ENCODE data around the gene VPS26B. TPM values are rescaled to one million over a fixed set of nuclear protein-coding genes. Genes with fewer than 3 reads are reported as not detected.

The VPS26B gene
- total and polyA plus RNA-seq, 7 donors: 22.8 to 53.7 (median 35.7) TPM

DNA sequence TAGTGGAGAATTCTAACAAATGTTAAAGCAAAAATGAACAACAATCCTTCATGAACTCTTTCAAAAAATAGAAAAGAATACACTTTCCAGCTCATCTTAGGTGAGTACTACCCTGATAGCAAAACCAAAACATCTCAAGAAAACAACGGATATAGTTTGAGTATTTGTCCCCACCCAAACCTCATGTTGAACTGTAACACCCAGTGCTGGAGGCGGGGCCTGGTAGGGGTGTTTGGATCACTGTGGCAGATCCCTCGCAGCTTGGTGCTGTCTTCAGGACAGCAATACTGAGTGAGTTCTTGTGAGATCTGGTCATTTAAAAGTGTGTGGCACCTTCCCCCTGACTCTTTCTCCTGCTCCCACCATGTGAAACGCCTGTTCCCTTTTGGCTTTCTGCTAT is 27.7 kb upstream of the VPS26B start:
- Histone ChIP-seq H3K9me3 (no peaks in the 10 kb centered on the region), H3K36me3 (peaks cover 4 to 56% (median 18%) of the 10 kb centered on the region in 4 donors), H3K27me3 (no peaks in the 10 kb centered on the region), H3K4me3 (no peak overlapping the region), H3K27ac (no peak overlapping the region), H3K4me1 (no peaks in the 10 kb centered on the region)
- 90 to 93% methylated on average over 4 of the region's 4 CpGs for WGBS, 2 donors
- TF ChIP-seq EP300 (IDR thresholded peaks at IDR 0.05) (no peak), POLR2A (IDR thresholded peaks at IDR 0.05) (no peak), POLR2AphosphoS5 (IDR thresholded peaks at IDR 0.05) (no peak)
- TF ChIP-seq, protein P1, sequence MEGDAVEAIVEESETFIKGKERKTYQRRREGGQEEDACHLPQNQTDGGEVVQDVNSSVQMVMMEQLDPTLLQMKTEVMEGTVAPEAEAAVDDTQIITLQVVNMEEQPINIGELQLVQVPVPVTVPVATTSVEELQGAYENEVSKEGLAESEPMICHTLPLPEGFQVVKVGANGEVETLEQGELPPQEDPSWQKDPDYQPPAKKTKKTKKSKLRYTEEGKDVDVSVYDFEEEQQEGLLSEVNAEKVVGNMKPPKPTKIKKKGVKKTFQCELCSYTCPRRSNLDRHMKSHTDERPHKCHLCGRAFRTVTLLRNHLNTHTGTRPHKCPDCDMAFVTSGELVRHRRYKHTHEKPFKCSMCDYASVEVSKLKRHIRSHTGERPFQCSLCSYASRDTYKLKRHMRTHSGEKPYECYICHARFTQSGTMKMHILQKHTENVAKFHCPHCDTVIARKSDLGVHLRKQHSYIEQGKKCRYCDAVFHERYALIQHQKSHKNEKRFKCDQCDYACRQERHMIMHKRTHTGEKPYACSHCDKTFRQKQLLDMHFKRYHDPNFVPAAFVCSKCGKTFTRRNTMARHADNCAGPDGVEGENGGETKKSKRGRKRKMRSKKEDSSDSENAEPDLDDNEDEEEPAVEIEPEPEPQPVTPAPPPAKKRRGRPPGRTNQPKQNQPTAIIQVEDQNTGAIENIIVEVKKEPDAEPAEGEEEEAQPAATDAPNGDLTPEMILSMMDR (IDR thresholded peaks at IDR 0.05): no peak
- DNase-seq: no peak
- intact Hi-C loops (cut with DNase I): no loop called here

DNA sequence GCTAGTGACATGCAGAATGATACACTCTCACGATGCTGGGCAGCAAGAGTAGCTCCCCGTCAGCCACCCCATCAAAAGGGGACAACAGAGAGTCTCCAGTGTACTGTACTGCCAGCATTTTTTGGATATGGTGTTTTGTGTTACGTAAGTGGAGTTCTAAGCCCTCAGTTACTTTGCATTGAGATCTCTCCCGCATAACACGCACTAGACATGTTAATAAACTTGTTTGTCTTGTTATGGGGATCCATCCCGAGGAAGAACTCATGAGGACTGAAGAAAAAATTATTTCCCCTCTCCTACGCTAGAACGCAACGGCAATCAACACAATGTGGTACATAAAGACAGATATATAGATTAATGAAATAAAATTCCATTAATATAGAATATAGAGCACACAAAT is 24.9 kb upstream of the VPS26B start:
- Histone ChIP-seq H3K4me3 (no peak overlapping the region), H3K27ac (no peak overlapping the region), H3K36me3 (peaks cover 0 to 58% (median 15%) of the 10 kb centered on the region in 4 donors), H3K9me3 (no peaks in the 10 kb centered on the region), H3K27me3 (no peaks in the 10 kb centered on the region), H3K4me1 (no peaks in the 10 kb centered on the region)
- TF ChIP-seq, protein P1 (IDR thresholded peaks at IDR 0.05): no peak
- TF ChIP-seq EP300 (IDR thresholded peaks at IDR 0.05) (no peak), POLR2AphosphoS5 (IDR thresholded peaks at IDR 0.05) (no peak), POLR2A (IDR thresholded peaks at IDR 0.05) (no peak)
- WGBS, 2 donors: 97% methylated on average over 9 of the region's 9 CpGs
- no peak for DNase-seq
- intact Hi-C loops (cut with DNase I): no loop called here

DNA sequence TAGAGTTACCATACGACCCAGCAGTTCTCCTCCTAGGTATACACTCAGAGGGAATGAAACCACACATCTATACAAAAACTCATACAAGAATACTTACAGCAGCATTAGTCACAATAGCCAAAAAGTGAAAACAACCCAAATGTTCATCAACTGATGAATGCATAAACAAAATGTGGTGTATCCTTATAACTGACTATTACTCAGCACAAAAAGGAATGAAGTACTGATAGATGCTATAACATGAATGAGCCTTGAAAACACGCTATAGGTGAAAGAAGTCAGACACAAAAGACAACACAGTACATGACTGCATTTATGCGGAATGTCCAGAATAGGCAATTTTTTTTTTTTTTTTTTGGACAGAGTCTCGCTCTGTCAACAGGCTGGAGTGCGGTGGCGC is 23.8 kb upstream of the VPS26B start:
- WGBS, 2 donors: 95 to 96% methylated on average over 6 of the region's 6 CpGs
- TF ChIP-seq POLR2AphosphoS5 (IDR thresholded peaks at IDR 0.05) (no peak), POLR2A (IDR thresholded peaks at IDR 0.05) (no peak), EP300 (IDR thresholded peaks at IDR 0.05) (no peak)
- TF ChIP-seq, protein P1 (IDR thresholded peaks at IDR 0.05): no peak
- no peak for DNase-seq
- no peaks in the 10 kb centered on the region for H3K4me1 ChIP-seq
- intact Hi-C loops (cut with DNase I): no loop called here
- peaks cover 0 to 62% (median 15%) of the 10 kb centered on the region in 4 donors for H3K36me3 ChIP-seq
- H3K9me3 ChIP-seq: no peaks in the 10 kb centered on the region
- H3K4me3 ChIP-seq: no peak overlapping the region
- no peaks in the 10 kb centered on the region for H3K27me3 ChIP-seq
- H3K27ac ChIP-seq: no peak overlapping the region

DNA sequence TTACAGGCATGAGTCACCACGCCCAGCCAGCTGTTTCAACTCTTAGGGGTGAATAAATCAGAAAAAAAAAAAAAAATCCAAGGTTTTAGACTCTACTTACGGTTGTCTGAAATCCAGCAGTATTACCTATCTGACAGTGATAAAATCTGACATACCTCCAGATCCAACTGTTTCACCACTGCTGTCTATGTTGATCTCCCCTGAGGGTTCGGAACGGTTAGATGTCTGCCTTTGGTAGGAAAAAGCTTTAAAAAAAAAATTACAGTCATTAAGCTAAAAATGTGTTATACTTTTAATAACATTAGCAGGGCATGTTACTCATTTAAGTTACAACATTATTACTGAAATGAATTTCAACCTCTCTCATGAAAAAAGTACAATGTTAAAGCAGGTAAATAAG is 21.8 kb upstream of the VPS26B start:
- intact Hi-C loops (cut with DNase I): no loop called here
- Histone ChIP-seq H3K36me3 (peaks cover 5 to 73% (median 20%) of the 10 kb centered on the region in 4 donors), H3K27ac (no peak overlapping the region), H3K9me3 (no peaks in the 10 kb centered on the region), H3K27me3 (no peaks in the 10 kb centered on the region), H3K4me3 (no peak overlapping the region), H3K4me1 (no peaks in the 10 kb centered on the region)
- DNase-seq: no peak
- 94 to 98% methylated on average over 4 of the region's 4 CpGs for WGBS, 2 donors
- TF ChIP-seq POLR2AphosphoS5 (IDR thresholded peaks at IDR 0.05): no peak
- TF ChIP-seq, protein P1 (IDR thresholded peaks at IDR 0.05): no peak
- TF ChIP-seq EP300 (IDR thresholded peaks at IDR 0.05): no peak
- TF ChIP-seq POLR2A (IDR thresholded peaks at IDR 0.05): no peak

DNA sequence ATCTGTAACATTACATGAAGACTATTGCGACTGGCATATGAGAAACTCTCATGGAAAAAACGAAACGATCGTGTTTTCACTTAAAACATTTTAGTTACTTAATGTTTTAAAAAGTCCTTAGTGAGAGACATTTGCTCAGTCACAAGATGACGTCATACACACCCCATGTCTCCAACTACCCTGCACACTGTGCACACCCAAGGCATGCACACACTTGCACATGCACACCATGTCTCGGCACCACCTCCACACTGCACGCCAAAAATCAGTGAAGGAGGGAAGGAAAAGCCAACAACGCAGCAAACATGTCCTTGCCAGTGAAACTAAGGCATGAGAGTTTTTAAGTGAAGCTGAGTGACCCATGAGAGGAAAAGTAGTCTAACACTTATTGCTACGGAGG is 18.7 kb upstream of the VPS26B start:
- Histone ChIP-seq H3K4me1 (no peaks in the 10 kb centered on the region), H3K27ac (no peak overlapping the region), H3K27me3 (no peaks in the 10 kb centered on the region), H3K9me3 (no peaks in the 10 kb centered on the region), H3K4me3 (no peak overlapping the region), H3K36me3 (peaks cover 7 to 82% (median 21%) of the 10 kb centered on the region in 4 donors)
- intact Hi-C loops (cut with DNase I): no loop called here
- TF ChIP-seq POLR2A (IDR thresholded peaks at IDR 0.05) (no peak), EP300 (IDR thresholded peaks at IDR 0.05) (no peak), POLR2AphosphoS5 (IDR thresholded peaks at IDR 0.05) (no peak)
- TF ChIP-seq, protein P1 (IDR thresholded peaks at IDR 0.05): no peak
- 97% methylated on average over 9 of the region's 9 CpGs for WGBS, 2 donors
- DNase-seq: no peak

Data from sigmoid colon (tissue), 7 donors.